RWPE2 (cell line): ENCODE measurements around the gene STRN.
"Not testable (repeated sequence)": the region's sequence is repeated elsewhere in the genome, so short reads cannot be mapped to it uniquely, and the experiment has no call there.

Experiments used
- ATAC-seq: fragments of 200-7000 bp; cut with Tn5 transposase; 3 replicates; pipeline ENCODE4 v1.9.1; 2021; ENCODE audit warnings: low read depth
- DNase-seq: peaks from one replicate; pipeline ENCODE4 v3.0.0-alpha.2; 2020; ENCODE audit warnings: low spot score
- H3K27ac ChIP-seq: fragments of 450-650 bp; 2 replicates; pipeline ENCODE4 v1.5.1; 2017; ENCODE audit warnings: mild to moderate bottlenecking; ENCODE audit not compliant: poor library complexity, severe bottlenecking
- H3K27me3 ChIP-seq: fragments of 250-450 bp; sonication (Bioruptor Pico); 2 replicates; pipeline ENCODE4 v1.5.1; 2021; ENCODE audit warnings: mild to moderate bottlenecking, moderate library complexity; ENCODE audit not compliant: insufficient read depth, poor library complexity, severe bottlenecking
- H3K36me3 ChIP-seq: fragments of 250-450 bp; sonication (Bioruptor Pico); 2 replicates; pipeline ENCODE4 v1.5.1; 2020; ENCODE audit warnings: low read depth, mild to moderate bottlenecking, moderate library complexity
- H3K4me1 ChIP-seq: fragments of 250-450 bp; sonication (Bioruptor Pico); 2 replicates; pipeline ENCODE4 v1.5.1; 2021; ENCODE audit warnings: mild to moderate bottlenecking, moderate library complexity; ENCODE audit not compliant: insufficient read depth, poor library complexity, severe bottlenecking
- H3K4me3 ChIP-seq: fragments of 250-450 bp; sonication (Bioruptor Pico); 2 replicates; pipeline ENCODE4 v1.5.1; 2021; ENCODE audit warnings: mild to moderate bottlenecking, moderate library complexity; ENCODE audit not compliant: severe bottlenecking
- H3K9me3 ChIP-seq: fragments of 250-450 bp; sonication (Bioruptor Pico); 2 replicates; pipeline ENCODE4 v1.5.1; 2021; ENCODE audit warnings: mild to moderate bottlenecking, moderate library complexity; ENCODE audit not compliant: severe bottlenecking
- CTCF ChIP-seq: fragments of 450-650 bp; IDR thresholded peaks from one replicate; pipeline ENCODE4 v1.5.1; 2017; ENCODE audit warnings: mild to moderate bottlenecking, moderate library complexity; ENCODE audit not compliant: poor library complexity, severe bottlenecking

Gene STRN

GRCh38 chr2:36941867-36942266 lies 24.5 kb downstream of the STRN start:
- no peak overlapping the region for H3K4me3 ChIP-seq
- ATAC-seq (no peak), DNase-seq (no peak)
- peaks cover 4% of the 10 kb centered on the region; the same call in 1 of the 2 replicates for H3K36me3 ChIP-seq
- H3K9me3 ChIP-seq, result no peaks in the 10 kb centered on the region
- no peaks in the 10 kb centered on the region for H3K4me1 ChIP-seq
- H3K27ac ChIP-seq, result no peak overlapping the region
- no peaks in the 10 kb centered on the region for H3K27me3 ChIP-seq
- no peak for TF ChIP-seq CTCF

- H3K4me1 ChIP-seq, H3K4me3 ChIP-seq, H3K9me3 ChIP-seq, H3K36me3 ChIP-seq, ATAC-seq, H3K27me3 ChIP-seq, DNase-seq, H3K27ac ChIP-seq: not testable (repeated sequence)
These were observed 29.8 kb downstream of the STRN start for GRCh38 chr2:36936526-36936925.

DNA sequence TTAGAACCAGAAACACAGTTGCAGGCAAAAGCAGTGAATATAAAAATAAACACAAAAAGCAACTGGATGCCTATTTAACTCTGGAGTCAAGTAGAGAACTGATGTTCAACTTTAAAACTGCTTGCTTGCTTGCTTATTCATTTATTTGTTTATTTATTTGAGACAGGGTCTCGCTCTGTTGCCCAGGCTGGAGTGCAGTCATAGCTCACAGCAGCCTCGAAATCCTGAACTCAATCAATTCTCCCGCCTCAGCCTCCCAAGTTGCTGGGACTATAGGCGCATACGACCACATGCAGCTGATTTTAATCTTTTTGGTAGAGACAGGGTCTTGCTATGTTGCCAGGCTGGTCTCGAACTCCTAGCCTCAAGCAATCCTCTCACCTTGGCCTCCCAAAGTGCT lies 34.6 kb downstream of the STRN start:
- Histone ChIP-seq H3K27ac (peak overlapping the region; percentile 88), H3K4me1 (peaks cover 20% of the 10 kb centered on the region)
- ATAC-seq, H3K36me3 ChIP-seq, H3K27me3 ChIP-seq, DNase-seq, H3K4me3 ChIP-seq, H3K9me3 ChIP-seq: not testable (repeated sequence)

DNA sequence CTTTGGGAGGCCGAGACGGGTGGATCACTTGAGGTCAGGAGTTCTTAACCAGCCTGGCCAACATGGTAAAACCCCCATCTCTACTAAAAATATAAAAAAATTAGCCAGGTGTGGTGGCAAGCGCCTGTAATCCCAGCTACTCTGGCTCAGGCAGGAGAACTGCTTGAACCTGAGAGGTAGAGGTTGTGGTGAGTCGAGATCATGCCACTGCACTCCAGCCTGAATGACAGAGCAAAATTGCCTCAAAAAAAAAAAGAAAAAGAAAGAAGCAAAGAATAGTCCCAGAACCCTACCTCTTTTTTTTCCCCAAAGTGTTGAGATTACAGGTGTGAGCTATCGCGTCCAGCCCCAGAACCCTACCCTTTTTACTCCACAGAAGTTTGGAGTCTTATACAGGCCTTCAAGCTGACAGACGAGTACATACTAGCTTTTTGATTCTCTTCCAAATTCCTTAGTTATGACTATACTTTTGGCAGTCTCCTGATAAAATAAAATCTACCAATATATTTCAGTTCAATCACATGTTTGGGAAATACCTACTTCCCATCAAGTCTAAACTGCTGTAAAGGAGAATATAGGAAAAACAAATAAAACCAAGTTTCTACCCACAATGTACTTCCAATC lies 35.4 kb downstream of the STRN start:
- not testable (repeated sequence) for ATAC-seq, DNase-seq, H3K4me3 ChIP-seq, H3K9me3 ChIP-seq, H3K27me3 ChIP-seq, H3K36me3 ChIP-seq
- Histone ChIP-seq H3K4me1 (peaks cover 28% of the 10 kb centered on the region), H3K27ac (peak overlapping the region; percentile 88)

GRCh38 chr2:36926175-36927132 lies 39.9 kb downstream of the STRN start:
- ATAC-seq, result not testable (repeated sequence)

DNA sequence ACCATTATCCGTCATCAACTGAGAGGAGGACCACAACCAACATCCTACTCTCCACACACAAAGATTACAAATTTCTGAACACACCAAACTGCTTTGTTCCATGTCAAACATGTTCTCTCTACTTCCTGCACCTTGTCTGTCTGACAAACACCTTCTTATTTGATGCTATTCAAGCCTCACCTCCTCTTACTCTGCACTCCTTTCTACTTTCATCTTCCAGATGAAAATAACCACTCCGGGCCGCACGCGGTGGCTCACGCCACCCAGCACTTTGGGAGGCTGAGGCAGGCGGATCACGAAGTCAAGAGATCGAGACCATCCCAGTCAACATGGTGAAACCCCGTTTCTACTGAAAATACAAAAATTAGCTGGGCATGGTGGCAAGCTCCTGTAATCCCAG lies 43.7 kb downstream of the STRN start:
- H3K4me3 ChIP-seq, DNase-seq, H3K27ac ChIP-seq, H3K27me3 ChIP-seq, ATAC-seq, H3K9me3 ChIP-seq: not testable (repeated sequence)
- peaks cover 12% of the 10 kb centered on the region for H3K36me3 ChIP-seq
- peaks cover 12% of the 10 kb centered on the region for H3K4me1 ChIP-seq

More at GRCh38 chr2:36926175-36927132, 39.9 kb downstream of the STRN start:
- not testable (repeated sequence) for H3K9me3 ChIP-seq, H3K36me3 ChIP-seq, H3K27me3 ChIP-seq, H3K4me3 ChIP-seq, DNase-seq
- Histone ChIP-seq H3K27ac (peak overlapping the region; percentile 66), H3K4me1 (peaks cover 25% of the 10 kb centered on the region)

DNA sequence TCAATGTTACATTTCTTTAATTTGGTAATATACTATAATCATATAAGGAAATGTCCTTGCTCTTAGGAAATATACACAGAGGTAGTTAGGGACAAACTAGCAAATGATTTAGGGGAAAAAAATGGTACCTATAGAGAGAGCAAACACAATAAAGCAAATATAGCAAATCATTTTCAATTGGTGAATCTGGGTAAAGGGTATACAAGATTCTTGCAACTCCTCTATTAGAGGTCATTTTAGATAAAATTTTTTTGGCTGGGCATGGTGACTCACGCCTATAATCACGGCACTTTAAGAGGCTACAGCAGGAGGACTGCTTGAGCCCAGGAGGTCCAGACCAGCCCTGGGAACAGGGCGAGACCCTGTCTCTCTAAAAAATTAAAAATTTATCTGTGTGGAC lies 44.4 kb downstream of the STRN start:
- no peak overlapping the region for H3K4me3 ChIP-seq
- peaks cover 12% of the 10 kb centered on the region for H3K36me3 ChIP-seq
- no peak for ATAC-seq
- H3K9me3 ChIP-seq, result no peaks in the 10 kb centered on the region
- H3K27me3 ChIP-seq, result no peaks in the 10 kb centered on the region
- TF ChIP-seq CTCF, result no peak
- H3K4me1 ChIP-seq, result peaks cover 11% of the 10 kb centered on the region
- no peak for DNase-seq
- no peak overlapping the region for H3K27ac ChIP-seq
